Fibroblast of skin of scalp (primary cell): ENCODE measurements around the gene UGT2B28.
"Not testable (repeated sequence)": the region's sequence is repeated elsewhere in the genome, so short reads cannot be mapped to it uniquely, and the experiment has no call there.

Experiments
- DNase-seq: peaks from one replicate; pipeline ENCODE4 v3.0.0-alpha.2; 2013

The UGT2B28 gene

GRCh38 chr4:69343558-69344420 is 63.5 kb downstream of the UGT2B28 start:
- not testable (repeated sequence) for DNase-seq
